Embryonic facial prominence (tissue), 1 donor: ENCODE data around the gene WBP1L.
"Not testable (repeated sequence)": the region's sequence is repeated elsewhere in the genome, so short reads cannot be mapped to it uniquely, and the experiment has no call there.

Experiments used
- DNase-seq: peaks from one replicate; pipeline ENCODE4 v3.0.0-alpha.2; 2016; ENCODE audit errors: extremely low spot score

WBP1L gene

GRCh38 chr10:102743588-102744373 lies at the start of gene WBP1L:
Gene WBP1L, plus strand, starts transcription at chr10:102743948. Its CDS starts 106 bp downstream, at chr10:102744054.
- DNase-seq: peak; percentile 99

GRCh38 chr10:102695401-102695800 lies 48.3 kb upstream of the WBP1L start:
- not testable (repeated sequence) for DNase-seq

GRCh38 chr10:102696736-102697135 lies 47.0 kb upstream of the WBP1L start:
- DNase-seq: no peak

GRCh38 chr10:102698894-102699293 lies 44.9 kb upstream of the WBP1L start:
- DNase-seq: no peak

- DNase-seq: no peak
Observed at GRCh38 chr10:102701272-102701671, 42.5 kb upstream of the WBP1L start.

- DNase-seq: no peak
Observed at GRCh38 chr10:102701796-102702195, 42.0 kb upstream of the WBP1L start.

- DNase-seq: no peak
Observed at GRCh38 chr10:102702742-102703141, 41.0 kb upstream of the WBP1L start.

GRCh38 chr10:102704915-102705314 lies 38.8 kb upstream of the WBP1L start:
- DNase-seq: no peak

- no peak for DNase-seq
Observed at GRCh38 chr10:102705531-102705930, 38.2 kb upstream of the WBP1L start.

GRCh38 chr10:102710609-102711008 lies 33.1 kb upstream of the WBP1L start:
- DNase-seq: no peak

- DNase-seq: no peak
Observed at GRCh38 chr10:102712089-102712488, 31.7 kb upstream of the WBP1L start.

- no peak for DNase-seq
Observed at GRCh38 chr10:102712843-102713538, 30.8 kb upstream of the WBP1L start.

GRCh38 chr10:102713539-102713813 lies 30.3 kb upstream of the WBP1L start:
- DNase-seq: no peak

GRCh38 chr10:102713814-102714620 lies 29.7 kb upstream of the WBP1L start, which contains the start of gene ARL3:
Gene ARL3, minus strand, starts transcription at chr10:102714397. Its CDS starts 122 bp downstream, at chr10:102714275.
- DNase-seq: peak; percentile 96

- DNase-seq: no peak
Observed at GRCh38 chr10:102714621-102715455, 28.9 kb upstream of the WBP1L start, which contains the start of gene SFXN2. Gene SFXN2, plus strand, starts transcription at chr10:102714636. Its CDS starts 12,001 bp downstream, at chr10:102726637.

- DNase-seq: no peak
Observed at GRCh38 chr10:102715880-102716279, 27.9 kb upstream of the WBP1L start.

- DNase-seq: not testable (repeated sequence)
Observed at GRCh38 chr10:102716900-102717565, 26.7 kb upstream of the WBP1L start.

GRCh38 chr10:102718220-102718619 lies 25.5 kb upstream of the WBP1L start:
- no peak for DNase-seq

- no peak for DNase-seq
Observed at GRCh38 chr10:102720337-102720736, 23.4 kb upstream of the WBP1L start.

GRCh38 chr10:102720775-102721301 lies 22.9 kb upstream of the WBP1L start:
- DNase-seq: no peak

GRCh38 chr10:102721954-102722353 lies 21.8 kb upstream of the WBP1L start:
- DNase-seq: no peak
